PC-9 (cell line): ENCODE data around the gene SH3GL1. TPM values are rescaled to one million over a fixed set of nuclear protein-coding genes. Genes with fewer than 3 reads are reported as not detected.

Source experiments
- BruUV-seq: library from RNA; stranded (reverse); fragments of 400-500 nt; replicated peaks from 2 replicates; lab custom pipeline; 2021; lab: Mats Ljungman, UMichigan
- CTCF ChIA-PET: fragments of 300-600 bp; sonication (Branson Sonifier 250); formaldehyde crosslinking; loops from one replicate; lab custom pipeline; 2022; ENCODE audit warnings: antibody characterized with exemption; lab: Charles Lee
- POLR2A ChIA-PET: fragments of 300-600 bp; sonication (Branson Sonifier 250); formaldehyde crosslinking; loops from one replicate; lab custom pipeline; 2022; ENCODE audit warnings: antibody characterized with exemption; ENCODE audit not compliant: unreplicated experiment; lab: Charles Lee
- DNase-seq, 2 experiments: peaks; one replicate each; pipeline versions ENCODE4 v3.0.0 to v3.0.0-alpha.2; 2015 to 2022; ENCODE audit warnings: mixed read lengths in 1 of 2
- H2AFZ ChIP-seq: fragments of 200-600 bp; sonication (generic); 2 replicates; pipeline ENCODE4 v1.8.1; 2017; ENCODE audit warnings: antibody characterized with exemption
- H3F3A ChIP-seq: fragments of 200-600 bp; sonication (generic); 2 replicates; pipeline ENCODE4 v1.8.1; 2017; ENCODE audit warnings: antibody characterized with exemption, mild to moderate bottlenecking, low read depth; ENCODE audit not compliant: insufficient read depth
- H3K27ac ChIP-seq: fragments of 200-600 bp; sonication (generic); 2 replicates; pipeline ENCODE4 v1.6.1; 2016; ENCODE audit warnings: mixed run types
- H3K27me3 ChIP-seq: fragments of 200-600 bp; sonication (generic); 2 replicates; pipeline ENCODE4 v1.6.1; 2016; ENCODE audit warnings: low read depth, mixed run types; ENCODE audit not compliant: insufficient read depth
- H3K36me3 ChIP-seq: fragments of 200-600 bp; sonication (generic); 2 replicates; pipeline ENCODE4 v1.6.1; 2016; ENCODE audit warnings: low read depth, mixed run types
- H3K4me1 ChIP-seq: fragments of 200-600 bp; sonication (generic); replicated peaks from 2 replicates; pipeline ENCODE4 v1.6.1; 2016; ENCODE audit warnings: mixed run types; ENCODE audit not compliant: insufficient read depth
- H3K4me2 ChIP-seq: fragments of 200-600 bp; sonication (generic); 2 replicates; pipeline ENCODE4 v1.6.1; 2017; ENCODE audit warnings: mixed run types
- H3K4me3 ChIP-seq: fragments of 200-600 bp; sonication (generic); 2 replicates; pipeline ENCODE4 v1.6.1; 2016; ENCODE audit warnings: mixed run types
- H3K79me2 ChIP-seq: fragments of 200-600 bp; sonication (generic); 2 replicates; pipeline ENCODE4 v1.6.1; 2017; ENCODE audit warnings: low read depth, mixed run types
- H3K9me2 ChIP-seq: fragments of 200-600 bp; sonication (generic); 2 replicates; pipeline ENCODE4 v1.8.1; 2017; ENCODE audit warnings: mild to moderate bottlenecking; ENCODE audit not compliant: insufficient read depth
- H3K9me3 ChIP-seq: fragments of 200-600 bp; sonication (generic); 2 replicates; pipeline ENCODE4 v1.8.1; 2016; ENCODE audit warnings: low read depth; ENCODE audit not compliant: insufficient read depth
- H4K20me1 ChIP-seq: fragments of 200-600 bp; sonication (generic); 2 replicates; pipeline ENCODE4 v1.8.1; 2017; ENCODE audit not compliant: insufficient read depth
- CTCF ChIP-seq: fragments of 200-600 bp; sonication (generic); conservative IDR thresholded peaks from 2 replicates; pipeline ENCODE4 v1.6.1; 2017; ENCODE audit warnings: mixed run types, antibody characterized with exemption, mild to moderate bottlenecking, moderate library complexity
- EZH2 ChIP-seq: fragments of 200-600 bp; sonication (generic); IDR thresholded peaks from 2 replicates; pipeline ENCODE4 v1.8.0; 2017; ENCODE audit warnings: antibody characterized with exemption, low read depth
- intact Hi-C: fragments of 100-400 bp; cut with micrococcal nuclease; formaldehyde crosslinking; loops from one replicate; pipeline ENCODE4 v1.10.0; 2022; ENCODE audit not compliant: unreplicated experiment
- total RNA-seq: library from RNA; stranded (reverse); gene quantifications from 2 replicates; pipeline ENCODE4 v1.2.3, GENCODE V29; 2021

The SH3GL1 gene
- total RNA-seq, 1 experiment from 2014 or later: 49.2 TPM

GRCh38 chr19:4388337-4389063 lies 11.8 kb downstream of the SH3GL1 start:
- Histone ChIP-seq H3K4me3 (no peak overlapping the region), H3K79me2 (peaks cover 15% of the 10 kb centered on the region; the same call in 1 of the 2 replicates), H3K27me3 (no peaks in the 10 kb centered on the region), H3K4me2 (peak overlapping the region; percentile 22), H3K9me3 (no peaks in the 10 kb centered on the region), H2AFZ (no peak overlapping the region), H3K36me3 (no peaks in the 10 kb centered on the region), H3K27ac (peak overlapping the region; percentile 23; the same call in 1 of the 2 replicates), H3F3A (peaks cover 15% of the 10 kb centered on the region; the same call in 1 of the 2 replicates), H3K4me1 (peaks cover 16% of the 10 kb centered on the region), H4K20me1 (peaks cover 16% of the 10 kb centered on the region), H3K9me2 (no peaks in the 10 kb centered on the region)
- peak; percentile 64 to 85 for DNase-seq
- TF ChIP-seq EZH2: no peak
- no peak for TF ChIP-seq CTCF
- POLR2A ChIA-PET: interaction anchor here (0.6 to 0.7 kb wide), 2 partner anchors 12 to 14 kb away, joined by 3 to 4 read pairs; partner anchors contain the start of gene SH3GL1
- CTCF ChIA-PET: interaction anchor here (0.6 to 1.4 kb wide), 2 partner anchors 13 to 121 kb away, joined by 3 to 5 read pairs; no protein-coding TSS in a partner anchor
- intact Hi-C loops: loop anchor here (1.0 to 2.0 kb wide), 2 partner anchors 9 to 14 kb away; no protein-coding TSS in a partner anchor
- BruUV-seq: no TSS peak

- POLR2A ChIA-PET: interaction anchor here (0.7 kb wide), 1 partner anchor 44 kb away, joined by 29 read pairs; no protein-coding TSS in a partner anchor
- BruUV-seq: no TSS peak
- Histone ChIP-seq H3K27me3 (no peaks in the 10 kb centered on the region), H3K36me3 (no peaks in the 10 kb centered on the region), H4K20me1 (peaks cover 16% of the 10 kb centered on the region), H3K9me3 (no peaks in the 10 kb centered on the region), H3F3A (peaks cover 15% of the 10 kb centered on the region; the same call in 1 of the 2 replicates), H2AFZ (no peak overlapping the region), H3K4me2 (no peak overlapping the region), H3K4me3 (no peak overlapping the region), H3K79me2 (0 out of 2 replicates have a peak, but pooled peaks cover 7% of the 10 kb centered on the region), H3K27ac (no peak overlapping the region), H3K4me1 (peaks cover 16% of the 10 kb centered on the region), H3K9me2 (no peaks in the 10 kb centered on the region)
- no peak for TF ChIP-seq CTCF
- no peak for TF ChIP-seq EZH2
- no peak for DNase-seq
- intact Hi-C loops: no loop called here
- CTCF ChIA-PET: no interaction called here
These were observed 14.1 kb downstream of the SH3GL1 start for GRCh38 chr19:4386041-4386782.

GRCh38 chr19:4385291-4386040 lies 14.9 kb downstream of the SH3GL1 start:
- H3K27me3 ChIP-seq: no peaks in the 10 kb centered on the region
- no peak overlapping the region for H3K4me2 ChIP-seq
- CTCF ChIA-PET: no interaction called here
- H3K36me3 ChIP-seq: no peaks in the 10 kb centered on the region
- peaks cover 15% of the 10 kb centered on the region; the same call in 1 of the 2 replicates for H3F3A ChIP-seq
- H3K9me2 ChIP-seq: no peaks in the 10 kb centered on the region
- no peaks in the 10 kb centered on the region for H3K9me3 ChIP-seq
- H3K4me1 ChIP-seq: peaks cover 16% of the 10 kb centered on the region
- no peak for DNase-seq
- no peak overlapping the region for H3K4me3 ChIP-seq
- TF ChIP-seq EZH2 (no peak), CTCF (no peak)
- POLR2A ChIA-PET: interaction anchor here (0.7 kb wide), 1 partner anchor 43 kb away, joined by 29 read pairs; no protein-coding TSS in a partner anchor
- H4K20me1 ChIP-seq: peaks cover 18% of the 10 kb centered on the region
- intact Hi-C loops: no loop called here
- 0 out of 2 replicates have a peak, but pooled peaks cover 7% of the 10 kb centered on the region for H3K79me2 ChIP-seq
- H3K27ac ChIP-seq: no peak overlapping the region
- H2AFZ ChIP-seq: no peak overlapping the region
- BruUV-seq: no TSS peak
